IPS DF 4.7 (cell line): ENCODE data around the gene RAB21.
"Not testable (repeated sequence)": the region's sequence is repeated elsewhere in the genome, so short reads cannot be mapped to it uniquely, and the experiment has no call there.

Experiments
- DNase-seq: peaks from one replicate; pipeline ENCODE4 v3.0.0-alpha.2; 2013; ENCODE audit warnings: low spot score; ENCODE audit errors: extremely low read depth

Gene RAB21

GRCh38 chr12:71749666-71750065 is 5.0 kb upstream of the RAB21 start:
- DNase-seq = no peak

- no peak for DNase-seq
Measured at GRCh38 chr12:71752891-71753290, 1.8 kb upstream of the RAB21 start.

GRCh38 chr12:71755146-71755892 is 656 bp downstream of the RAB21 start:
- no peak for DNase-seq

GRCh38 chr12:71756054-71756690 is 1.5 kb downstream of the RAB21 start:
- no peak for DNase-seq

GRCh38 chr12:71759941-71760340 is 5.3 kb downstream of the RAB21 start:
- no peak for DNase-seq

- DNase-seq = no peak
Measured at GRCh38 chr12:71760471-71760870, 5.8 kb downstream of the RAB21 start.

- not testable (repeated sequence) for DNase-seq
Measured at GRCh38 chr12:71761354-71761753, 6.7 kb downstream of the RAB21 start.

- DNase-seq = no peak
Measured at GRCh38 chr12:71763677-71764379, 9.2 kb downstream of the RAB21 start.

GRCh38 chr12:71764587-71765321 is 10.1 kb downstream of the RAB21 start:
- DNase-seq = no peak

GRCh38 chr12:71766202-71766601 is 11.5 kb downstream of the RAB21 start:
- DNase-seq = no peak

- DNase-seq = no peak
Measured at GRCh38 chr12:71767183-71767582, 12.5 kb downstream of the RAB21 start.

- no peak for DNase-seq
Measured at GRCh38 chr12:71768900-71769299, 14.2 kb downstream of the RAB21 start.

GRCh38 chr12:71771069-71771468 is 16.4 kb downstream of the RAB21 start:
- no peak for DNase-seq

- DNase-seq = no peak
Measured at GRCh38 chr12:71772735-71773134, 18.1 kb downstream of the RAB21 start.

- DNase-seq = no peak
Measured at GRCh38 chr12:71780237-71780822, 25.7 kb downstream of the RAB21 start.

GRCh38 chr12:71782017-71782416 is 27.4 kb downstream of the RAB21 start:
- no peak for DNase-seq

GRCh38 chr12:71786829-71787228 is 32.2 kb downstream of the RAB21 start:
- DNase-seq = no peak

GRCh38 chr12:71787580-71787979 is 32.9 kb downstream of the RAB21 start:
- no peak for DNase-seq

GRCh38 chr12:71790331-71790730 is 35.7 kb downstream of the RAB21 start:
- no peak for DNase-seq

- no peak for DNase-seq
Measured at GRCh38 chr12:71791473-71792150, 36.9 kb downstream of the RAB21 start.

- DNase-seq = no peak
Measured at GRCh38 chr12:71792599-71792998, 37.9 kb downstream of the RAB21 start.
